NCI-H2081 treated with DMSO at 0.1 percent for 48 hours (cell line): ENCODE data around the gene RTL1.

ENCODE experiments used
- DNase-seq: peaks from one replicate; lab custom pipeline; 2025; lab: John Stamatoyannopoulos, UW

The RTL1 gene

GRCh38 chr14:100903672-100904185 lies at the start of gene RTL1:
Gene RTL1, minus strand, starts transcription at chr14:100903722. Its CDS starts 18,934 bp downstream, at chr14:100884788.
- no peak for DNase-seq

GRCh38 chr14:100950024-100950423 lies 46.5 kb upstream of the RTL1 start:
- no peak for DNase-seq

- DNase-seq = no peak
Measured at GRCh38 chr14:100944052-100944451, 40.5 kb upstream of the RTL1 start.

- no peak for DNase-seq
Measured at GRCh38 chr14:100930270-100930669, 26.7 kb upstream of the RTL1 start.

- DNase-seq = no peak
Measured at GRCh38 chr14:100915560-100915959, 12.0 kb upstream of the RTL1 start.

GRCh38 chr14:100914597-100915021 lies 11.1 kb upstream of the RTL1 start:
- no peak for DNase-seq

DNA sequence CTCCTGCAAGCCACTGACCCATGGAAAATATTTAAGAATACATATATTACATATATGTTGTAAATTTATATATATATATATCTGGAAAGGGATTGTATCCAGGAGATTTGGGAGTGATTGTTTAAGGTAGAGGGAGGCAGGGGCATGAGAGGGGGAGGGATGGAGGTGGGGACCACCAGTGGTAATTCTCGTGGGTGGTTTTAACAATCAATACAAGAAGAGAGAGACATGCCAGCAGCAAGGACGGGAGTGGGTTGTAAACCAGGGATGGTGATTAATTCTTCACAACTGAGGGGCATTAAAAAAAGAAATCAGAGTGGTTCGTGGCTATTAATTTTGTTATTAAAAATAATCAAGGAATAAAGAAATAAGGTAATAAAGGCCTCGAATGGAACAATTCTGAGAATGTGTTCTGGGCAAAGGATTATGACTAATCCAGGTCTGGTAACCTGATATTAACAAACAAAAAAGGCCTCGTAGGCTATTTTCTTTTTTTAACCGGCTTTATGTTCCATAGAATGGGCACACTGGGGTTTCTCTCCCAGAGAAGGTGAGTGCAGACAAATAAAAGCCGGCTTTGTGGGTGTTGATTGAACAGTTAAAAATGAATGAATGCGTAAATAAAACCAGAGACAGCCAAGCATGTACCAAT lies 8.3 kb upstream of the RTL1 start:
- DNase-seq = no peak

- no peak for DNase-seq
Measured at GRCh38 chr14:100910888-100911664, 7.6 kb upstream of the RTL1 start.

DNA sequence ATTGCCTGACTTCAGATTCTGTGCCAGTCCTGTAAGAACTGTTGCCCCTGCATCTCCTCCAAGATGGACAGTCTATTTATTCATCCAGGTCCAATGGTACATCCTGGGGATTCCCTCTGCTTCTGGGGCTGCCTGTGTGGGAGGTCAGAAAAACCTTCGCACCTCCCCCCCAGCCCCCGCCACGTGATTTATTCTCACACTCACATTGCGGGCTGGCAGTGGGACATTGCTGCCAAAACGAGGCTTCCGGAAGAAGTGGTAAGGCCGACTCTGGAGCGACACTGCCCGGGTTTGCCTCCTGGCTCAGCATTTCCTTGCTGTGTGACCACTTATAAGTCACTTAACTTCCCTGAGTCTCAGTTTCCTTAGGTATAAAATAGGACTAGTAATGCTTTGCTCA lies 5.9 kb upstream of the RTL1 start:
- DNase-seq = no peak

GRCh38 chr14:100907240-100907639 lies 3.7 kb upstream of the RTL1 start:
- DNase-seq = no peak

- DNase-seq = no peak
Measured at GRCh38 chr14:100906420-100906819, 2.9 kb upstream of the RTL1 start.

- no peak for DNase-seq
Measured at GRCh38 chr14:100905166-100905565, 1.6 kb upstream of the RTL1 start.

- no peak for DNase-seq
Measured at GRCh38 chr14:100904307-100905087, 975 bp upstream of the RTL1 start.

DNA sequence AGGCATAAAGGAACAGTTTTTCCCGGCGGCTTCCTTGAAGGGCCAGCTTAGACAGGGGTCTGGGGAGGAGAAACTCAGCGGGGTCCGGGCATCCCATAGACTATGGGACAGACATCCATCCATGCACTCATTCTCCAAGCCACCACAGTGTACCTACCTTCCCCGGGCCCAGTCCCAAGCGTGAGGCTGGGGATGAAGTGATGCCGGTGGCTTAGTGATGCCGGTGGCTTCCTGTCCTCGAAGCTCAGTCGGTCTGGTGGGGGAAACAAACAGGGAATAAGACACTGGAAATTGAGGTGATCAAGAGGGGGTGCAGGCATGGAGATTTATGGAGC lies 421 bp downstream of the RTL1 start:
- DNase-seq = no peak

DNA sequence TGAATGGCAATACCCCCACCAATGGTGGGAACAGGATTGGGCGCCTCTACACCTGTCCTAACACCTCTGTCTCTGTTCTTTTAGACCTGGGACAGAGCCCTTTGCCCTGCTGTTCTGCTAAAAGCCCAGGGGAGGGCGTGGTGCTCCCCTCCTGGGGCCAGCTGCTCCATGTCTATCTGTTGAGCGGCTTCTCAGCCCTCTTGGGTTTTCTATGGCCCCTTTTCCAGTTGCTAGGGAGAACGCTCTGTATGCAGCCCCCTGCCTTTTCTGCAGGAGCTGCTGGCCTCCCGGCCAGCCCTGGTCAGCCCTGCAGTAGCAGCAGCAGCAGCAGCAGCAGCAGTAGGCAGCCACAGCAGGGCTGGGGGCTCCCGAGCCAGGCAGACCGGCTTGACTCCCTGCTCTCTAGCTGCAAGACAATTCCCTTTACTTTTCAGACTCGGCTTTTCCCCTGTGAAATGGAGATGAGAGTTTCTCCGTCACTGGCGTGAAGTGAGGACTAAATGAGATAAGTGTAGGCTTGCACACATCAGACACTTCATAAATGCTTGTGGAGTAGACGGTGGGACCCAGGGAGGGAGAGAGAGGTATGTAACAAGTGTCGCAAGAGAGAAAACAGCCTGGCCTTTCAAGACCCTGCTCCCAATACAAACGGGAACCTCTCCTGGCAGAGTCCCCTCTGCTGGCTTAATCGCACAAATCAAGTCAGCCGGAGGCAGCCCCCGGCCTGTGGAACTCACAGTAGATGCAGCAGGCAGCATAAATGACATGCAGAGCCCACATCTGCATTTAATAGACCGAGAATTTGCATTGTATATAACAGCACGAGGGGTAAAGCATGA lies 1.0 kb downstream of the RTL1 start:
- no peak for DNase-seq

DNA sequence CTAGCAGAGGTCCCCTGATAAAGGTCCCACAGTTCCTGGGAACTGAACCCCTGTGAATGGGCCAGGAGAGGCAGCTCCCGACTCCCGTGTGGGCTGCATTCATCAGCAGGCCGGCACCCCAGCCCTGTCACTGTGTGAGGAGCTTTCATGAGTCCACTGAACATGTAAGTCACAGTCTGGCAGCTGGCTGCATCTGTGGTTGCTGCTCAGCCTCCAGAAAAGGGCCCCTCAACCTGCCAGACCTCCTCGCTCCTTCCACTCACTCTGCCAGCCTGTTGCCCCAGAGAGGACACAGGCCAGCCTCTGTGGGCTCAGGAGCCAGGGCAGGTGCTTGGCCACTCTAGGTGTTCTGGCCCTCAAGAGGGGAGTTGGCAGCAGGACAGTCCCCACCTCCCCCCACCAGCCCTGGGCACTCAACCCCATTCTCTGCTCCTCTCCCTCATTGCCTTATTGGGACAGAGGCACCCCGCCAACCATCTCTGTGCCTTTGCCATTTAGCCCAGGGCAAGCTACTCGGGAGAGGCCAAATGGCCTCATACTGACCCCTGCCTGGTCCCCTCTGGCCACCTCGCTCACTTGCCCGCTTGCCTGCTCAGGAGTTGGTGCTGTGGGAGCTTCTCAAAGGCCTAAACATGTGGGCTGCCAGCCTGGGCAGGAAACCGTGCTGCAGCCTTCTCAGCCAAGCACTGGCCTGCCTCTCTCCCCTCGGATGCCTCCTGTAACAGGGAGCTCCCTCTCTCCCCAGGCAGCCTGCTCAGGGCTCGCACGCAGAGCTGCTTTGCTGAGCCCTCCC lies 1.9 kb downstream of the RTL1 start:
- no peak for DNase-seq

DNA sequence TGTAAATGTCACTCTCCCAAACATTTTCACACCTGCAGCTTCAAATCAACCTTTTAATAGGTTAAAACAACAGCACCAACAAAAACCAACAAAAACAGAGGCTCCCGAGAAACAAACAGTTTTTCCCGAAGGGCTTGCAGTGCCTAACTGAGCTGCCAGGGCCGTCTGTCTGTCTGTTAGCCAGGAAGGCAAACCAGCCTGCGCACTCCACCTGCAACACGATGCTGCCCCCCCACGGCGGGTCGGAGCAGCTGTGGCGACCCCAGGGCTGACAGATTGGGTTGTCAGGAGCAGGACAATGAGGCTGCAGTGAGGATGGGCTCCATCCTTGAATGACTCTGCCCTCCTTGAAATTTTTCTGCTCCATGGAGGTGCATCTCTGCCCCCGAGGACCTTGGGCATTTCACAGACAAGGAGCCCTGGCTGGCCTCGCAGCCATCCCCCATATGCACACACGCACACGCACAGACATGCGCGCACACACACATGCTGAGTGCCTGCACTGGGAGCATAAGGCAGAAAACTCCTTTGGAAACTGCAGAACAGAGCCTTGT lies 2.6 kb downstream of the RTL1 start:
- no peak for DNase-seq

GRCh38 chr14:100899884-100900771 lies 3.4 kb downstream of the RTL1 start:
- DNase-seq = no peak
